ENCODE data around the gene FBXO5. TPM values are rescaled to one million over a fixed set of nuclear protein-coding genes. Genes with fewer than 3 reads are reported as not detected.
"Not testable (repeated sequence)": the region's sequence is repeated elsewhere in the genome, so short reads cannot be mapped to it uniquely, and the experiment has no call there.

FBXO5 gene
- total and polyA plus RNA-seq, 4 experiments from 2014 or later, result 4.8 to 10.4 (median 9.4) TPM

- ChIA-PET CTCF (ENCODE audit: partially characterized antibody) (no interaction called here), POLR2A (ENCODE audit: partially characterized antibody) (no interaction called here)
- H3K4me3 Mint-ChIP-seq, result no peak overlapping the region
- Histone ChIP-seq H3K4me1 (ENCODE audit: insufficient read depth, low read length) (peaks cover 24% of the 10 kb centered on the region), H3K27ac (ENCODE audit: low read depth, low read length) (no peak overlapping the region), H3K27me3 (ENCODE audit: insufficient read depth, low read length) (no peaks in the 10 kb centered on the region), H3K36me3 (ENCODE audit: insufficient read depth, low read length) (peaks cover 39% of the 10 kb centered on the region), H3K9me3 (ENCODE audit: control insufficient read depth in 1 of 2, low read length in 2 of 2) (no peaks in the 10 kb centered on the region), H3K4me3 (ENCODE audit: low read length in 2 of 2) (no peak overlapping the region)
- DNase-seq, result no peak
- H3K27ac Mint-ChIP-seq, result peak overlapping the region in 4 of 7 donors; percentile 38 to 62 (median 55)
- intact Hi-C loops (cut with micrococcal nuclease), result no loop called here
- no peaks in the 10 kb centered on the region for H3K9me3 Mint-ChIP-seq
- H3K4me1 Mint-ChIP-seq, result peaks cover 11 to 29% (median 20%) of the 10 kb centered on the region in 4 donors
- H3K36me3 Mint-ChIP-seq, result peaks cover 36 to 61% of the 10 kb centered on the region in 2 donors
- no peaks in the 10 kb centered on the region for H3K27me3 Mint-ChIP-seq
Measured at GRCh38 chr6:152993847-152994246, 11.0 kb upstream of the FBXO5 start.

GRCh38 chr6:152993431-152993830 lies 10.6 kb upstream of the FBXO5 start:
- DNase-seq, result no peak

GRCh38 chr6:152986978-152987377 lies 4.1 kb upstream of the FBXO5 start:
- Mint-ChIP-seq H3K36me3 (peaks cover 8 to 30% of the 10 kb centered on the region in 2 donors), H3K27ac (peak overlapping the region in 4 of 7 donors; percentile 7 to 68 (median 41)), H3K4me1 (peaks cover 18 to 38% (median 26%) of the 10 kb centered on the region in 4 donors), H3K27me3 (no peaks in the 10 kb centered on the region), H3K4me3 (no peak overlapping the region), H3K9me3 (peaks cover 0 to 3% (median 0%) of the 10 kb centered on the region in 8 donors)
- peaks cover 9% of the 10 kb centered on the region for H3K36me3 ChIP-seq (ENCODE audit: insufficient read depth, low read length)
- no peak overlapping the region for H3K4me3 ChIP-seq (ENCODE audit: low read length in 2 of 2)
- DNase-seq, result no peak
- H3K27ac ChIP-seq (ENCODE audit: low read depth, low read length), result no peak overlapping the region
- H3K4me1 ChIP-seq (ENCODE audit: insufficient read depth, low read length), result peaks cover 23% of the 10 kb centered on the region
- H3K27me3 ChIP-seq (ENCODE audit: insufficient read depth, low read length), result no peaks in the 10 kb centered on the region
- intact Hi-C loops (cut with micrococcal nuclease), result no loop called here
- ChIA-PET POLR2A (ENCODE audit: partially characterized antibody) (no interaction called here), CTCF (ENCODE audit: partially characterized antibody) (no interaction called here)
- no peaks in the 10 kb centered on the region for H3K9me3 ChIP-seq (ENCODE audit: control insufficient read depth in 1 of 2, low read length in 2 of 2)

More at GRCh38 chr6:152993431-152993830, 10.6 kb upstream of the FBXO5 start:
- Mint-ChIP-seq H3K9me3 (no peaks in the 10 kb centered on the region), H3K27ac (peak overlapping the region in 4 of 7 donors; percentile 38 to 65 (median 58)), H3K4me1 (peaks cover 10 to 28% (median 19%) of the 10 kb centered on the region in 4 donors), H3K27me3 (no peaks in the 10 kb centered on the region), H3K4me3 (no peak overlapping the region), H3K36me3 (peaks cover 35 to 61% of the 10 kb centered on the region in 2 donors)
- Histone ChIP-seq H3K27me3 (ENCODE audit: insufficient read depth, low read length) (no peaks in the 10 kb centered on the region), H3K36me3 (ENCODE audit: insufficient read depth, low read length) (peaks cover 39% of the 10 kb centered on the region), H3K9me3 (ENCODE audit: control insufficient read depth in 1 of 2, low read length in 2 of 2) (no peaks in the 10 kb centered on the region), H3K27ac (ENCODE audit: low read depth, low read length) (no peak overlapping the region), H3K4me3 (ENCODE audit: low read length in 2 of 2) (no peak overlapping the region), H3K4me1 (ENCODE audit: insufficient read depth, low read length) (peaks cover 22% of the 10 kb centered on the region)
- POLR2A ChIA-PET (ENCODE audit: partially characterized antibody), result no interaction called here
- intact Hi-C loops (cut with micrococcal nuclease), result no loop called here
- CTCF ChIA-PET (ENCODE audit: partially characterized antibody), result no interaction called here

- H3K27me3 ChIP-seq (ENCODE audit: insufficient read depth, low read length); DNase-seq; intact Hi-C loops (cut with micrococcal nuclease); H3K27me3 Mint-ChIP-seq; H3K4me3 ChIP-seq (ENCODE audit: low read length in 2 of 2); H3K9me3 ChIP-seq (ENCODE audit: control insufficient read depth in 1 of 2, low read length in 2 of 2); H3K9me3 Mint-ChIP-seq; H3K27ac ChIP-seq (ENCODE audit: low read depth, low read length); H3K36me3 ChIP-seq (ENCODE audit: insufficient read depth, low read length): not testable (repeated sequence)
- peak overlapping the region in 6 of 7 donors; percentile 42 to 97 (median 60) for H3K27ac Mint-ChIP-seq
- peak overlapping the region in 6 of 8 donors; percentile 20 to 55 (median 48) for H3K4me3 Mint-ChIP-seq
- H3K36me3 Mint-ChIP-seq, result peaks cover 5 to 26% of the 10 kb centered on the region in 2 donors
- CTCF ChIA-PET (ENCODE audit: partially characterized antibody), result interaction anchor here (0.9 to 1.3 kb wide), 2 partner anchors 17 to 37 kb away, joined by 3 to 5 read pairs; partner anchors contain the start of gene MTRF1L
- POLR2A ChIA-PET (ENCODE audit: partially characterized antibody), result interaction anchor here (0.8 to 1.1 kb wide), 2 partner anchors 14 to 17 kb away, joined by 3 read pairs; partner anchors contain the start of gene MTRF1L
- H3K4me1 Mint-ChIP-seq, result peaks cover 30 to 51% (median 38%) of the 10 kb centered on the region in 4 donors
- H3K4me1 ChIP-seq (ENCODE audit: insufficient read depth, low read length), result peaks cover 35% of the 10 kb centered on the region
Measured at GRCh38 chr6:152985300-152985699, 2.5 kb upstream of the FBXO5 start.

- Mint-ChIP-seq H3K36me3 (peaks cover 0 to 18% of the 10 kb centered on the region in 2 donors), H3K4me1 (peaks cover 32 to 55% (median 42%) of the 10 kb centered on the region in 4 donors), H3K9me3 (peaks cover 0 to 3% (median 0%) of the 10 kb centered on the region in 8 donors), H3K27ac (peak overlapping the region; percentile 97 to 99 (median 99)), H3K4me3 (peak overlapping the region; percentile 96 to 99 (median 98)), H3K27me3 (no peaks in the 10 kb centered on the region)
- Histone ChIP-seq H3K4me1 (ENCODE audit: insufficient read depth, low read length) (peaks cover 35% of the 10 kb centered on the region), H3K36me3 (ENCODE audit: insufficient read depth, low read length) (no peaks in the 10 kb centered on the region), H3K9me3 (ENCODE audit: control insufficient read depth in 1 of 2, low read length in 2 of 2) (no peaks in the 10 kb centered on the region), H3K27me3 (ENCODE audit: insufficient read depth, low read length) (no peaks in the 10 kb centered on the region), H3K4me3 (ENCODE audit: low read length in 2 of 2) (peak overlapping the region; percentile 33 to 64), H3K27ac (ENCODE audit: low read depth, low read length) (peak overlapping the region; percentile 87)
- DNase-seq, result no peak
- CTCF ChIA-PET (ENCODE audit: partially characterized antibody), result interaction anchor here (1.3 kb wide), 1 partner anchor 36 kb away, joined by 5 read pairs; no protein-coding TSS in a partner anchor
- POLR2A ChIA-PET (ENCODE audit: partially characterized antibody), result interaction anchor here (2.2 kb wide), 1 partner anchor 16 kb away, joined by 10 read pairs; no protein-coding TSS in a partner anchor
- intact Hi-C loops (cut with micrococcal nuclease), result loop anchor here (5.0 kb wide), 1 partner anchor 682 kb away; no protein-coding TSS in a partner anchor
Measured at GRCh38 chr6:152984513-152984872, 1.7 kb upstream of the FBXO5 start.

- Mint-ChIP-seq H3K36me3 (peaks cover 0 to 18% of the 10 kb centered on the region in 2 donors), H3K27me3 (no peaks in the 10 kb centered on the region), H3K27ac (peak overlapping the region; percentile 97 to 99 (median 99)), H3K4me3 (peak overlapping the region; percentile 96 to 99 (median 98)), H3K4me1 (peaks cover 32 to 59% (median 42%) of the 10 kb centered on the region in 4 donors), H3K9me3 (peaks cover 0 to 3% (median 0%) of the 10 kb centered on the region in 8 donors)
- H3K27me3 ChIP-seq (ENCODE audit: insufficient read depth, low read length), result no peaks in the 10 kb centered on the region
- ChIA-PET CTCF (ENCODE audit: partially characterized antibody) (interaction anchor here (0.6 to 1.4 kb wide), 2 partner anchors 18 to 41 kb away, joined by 3 to 8 read pairs; no protein-coding TSS in a partner anchor), POLR2A (ENCODE audit: partially characterized antibody) (interaction anchor here (1.0 to 2.2 kb wide), 5 partner anchors 8 to 1532 kb away, joined by 3 to 17 read pairs (median 5); partner anchors contain the start of genes MTRF1L and RMND1)
- H3K4me1 ChIP-seq (ENCODE audit: insufficient read depth, low read length), result peaks cover 39% of the 10 kb centered on the region
- intact Hi-C loops (cut with micrococcal nuclease), result loop anchor here (2.0 to 5.0 kb wide), 5 partner anchors 19 to 1593 kb away; partner anchors contain the start of genes MTRF1L, RMND1 and ZBTB2
- peak in 4 of 5 donors; percentile 31 to 88 (median 38) for DNase-seq
- H3K9me3 ChIP-seq (ENCODE audit: control insufficient read depth in 1 of 2, low read length in 2 of 2), result no peaks in the 10 kb centered on the region
- H3K4me3 ChIP-seq (ENCODE audit: low read length in 2 of 2), result peak overlapping the region; percentile 64 to 82
- no peaks in the 10 kb centered on the region for H3K36me3 ChIP-seq (ENCODE audit: insufficient read depth, low read length)
- peak overlapping the region; percentile 87 for H3K27ac ChIP-seq (ENCODE audit: low read depth, low read length)
Measured at GRCh38 chr6:152983637-152984512, 1.0 kb upstream of the FBXO5 start.

Data from CD4-positive, alpha-beta memory T cell (primary cell).